Tibial artery (tissue), 4 donors: ENCODE data around the gene KDM1B.

ENCODE experiments used
- DNase-seq, 2 donors: peaks; one replicate each; pipeline ENCODE4 v3.0.0-alpha.2; 2019
- H3K27ac ChIP-seq, 2 donors: fragments of 200-600 bp; sonication (generic) in 1 of 2; 1 replicate in 1 of 2; 2 replicates in 1 of 2; pipeline ENCODE4 v1.5.1; 2018 to 2019; ENCODE audit warnings: mild to moderate bottlenecking in 1 of 2
- H3K27me3 ChIP-seq, 2 donors: fragments of 200-600 bp; sonication (generic) in 1 of 2; one replicate each; pipeline versions ENCODE4 v1.5.1 to v1.6.0; 2016 to 2019
- H3K36me3 ChIP-seq, 3 donors: fragments of 200-600 bp; sonication (generic) in 2 of 3; one replicate each; pipeline ENCODE4 v1.5.1; 2016 to 2019; ENCODE audit warnings: mild to moderate bottlenecking in 2 of 3
- H3K4me1 ChIP-seq, 4 donors: fragments of 200-600 bp; sonication (generic) in 2 of 4; 1 replicate in 3 of 4; 2 replicates in 1 of 4; pipeline ENCODE4 v1.5.1; 2016 to 2019
- H3K4me3 ChIP-seq, 2 donors: fragments of 200-600 bp; sonication (generic) in 1 of 2; 1 replicate in 1 of 2; 2 replicates in 1 of 2; pipeline ENCODE4 v1.5.1; 2018 to 2019; ENCODE audit warnings: mild to moderate bottlenecking in 2 of 2
- H3K9me3 ChIP-seq, 3 donors: fragments of 200-600 bp; sonication (generic) in 1 of 3; one replicate each; pipeline ENCODE4 v1.5.1; 2016 to 2019
- intact Hi-C: fragments of 100-400 bp; cut with DNase I; formaldehyde crosslinking; loops from one replicate; pipeline ENCODE4 v1.15.0; 2023; ENCODE audit warnings: low total_unique reads
- TF ChIP-seq, protein P1 (sequence below), 2 experiments: fragments of 200-600 bp in 1 of 2; fragments of 450-650 bp in 1 of 2; IDR thresholded peaks; one replicate each; pipeline ENCODE4 v1.5.1; 2017 to 2019; ENCODE audit warnings: antibody characterized with exemption in 2 of 2, mild to moderate bottlenecking in 1 of 2, moderate library complexity in 1 of 2

The KDM1B gene

DNA sequence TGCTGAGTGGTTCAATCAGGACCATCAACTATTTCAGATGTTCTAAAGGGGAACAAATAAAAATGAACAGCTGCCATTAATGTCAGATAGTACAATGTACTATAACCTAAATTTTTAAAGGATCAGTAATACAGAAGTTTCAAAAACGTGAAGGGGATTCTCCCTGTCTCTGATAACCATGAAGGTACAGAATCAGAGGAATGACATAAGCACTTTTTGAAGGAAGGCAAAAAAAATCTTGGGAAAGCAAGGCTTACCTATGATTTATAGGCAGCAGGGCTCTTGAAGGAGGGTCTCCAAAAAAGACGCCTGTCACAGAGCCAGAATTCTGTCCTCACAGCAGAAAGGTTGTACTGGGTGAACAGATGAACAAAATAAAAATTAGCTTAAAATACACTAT lies 89.0 kb downstream of the KDM1B start:
- H3K27me3 ChIP-seq: no peaks in the 10 kb centered on the region
- H3K27ac ChIP-seq: no peak overlapping the region
- H3K4me1 ChIP-seq: no peaks in the 10 kb centered on the region
- TF ChIP-seq, protein P1, sequence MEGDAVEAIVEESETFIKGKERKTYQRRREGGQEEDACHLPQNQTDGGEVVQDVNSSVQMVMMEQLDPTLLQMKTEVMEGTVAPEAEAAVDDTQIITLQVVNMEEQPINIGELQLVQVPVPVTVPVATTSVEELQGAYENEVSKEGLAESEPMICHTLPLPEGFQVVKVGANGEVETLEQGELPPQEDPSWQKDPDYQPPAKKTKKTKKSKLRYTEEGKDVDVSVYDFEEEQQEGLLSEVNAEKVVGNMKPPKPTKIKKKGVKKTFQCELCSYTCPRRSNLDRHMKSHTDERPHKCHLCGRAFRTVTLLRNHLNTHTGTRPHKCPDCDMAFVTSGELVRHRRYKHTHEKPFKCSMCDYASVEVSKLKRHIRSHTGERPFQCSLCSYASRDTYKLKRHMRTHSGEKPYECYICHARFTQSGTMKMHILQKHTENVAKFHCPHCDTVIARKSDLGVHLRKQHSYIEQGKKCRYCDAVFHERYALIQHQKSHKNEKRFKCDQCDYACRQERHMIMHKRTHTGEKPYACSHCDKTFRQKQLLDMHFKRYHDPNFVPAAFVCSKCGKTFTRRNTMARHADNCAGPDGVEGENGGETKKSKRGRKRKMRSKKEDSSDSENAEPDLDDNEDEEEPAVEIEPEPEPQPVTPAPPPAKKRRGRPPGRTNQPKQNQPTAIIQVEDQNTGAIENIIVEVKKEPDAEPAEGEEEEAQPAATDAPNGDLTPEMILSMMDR (IDR thresholded peaks at IDR 0.05): no peak
- no peaks in the 10 kb centered on the region for H3K9me3 ChIP-seq
- no peak for DNase-seq
- no peak overlapping the region for H3K4me3 ChIP-seq
- peaks cover 26 to 53% (median 44%) of the 10 kb centered on the region in 3 donors for H3K36me3 ChIP-seq
- intact Hi-C loops: no loop called here

DNA sequence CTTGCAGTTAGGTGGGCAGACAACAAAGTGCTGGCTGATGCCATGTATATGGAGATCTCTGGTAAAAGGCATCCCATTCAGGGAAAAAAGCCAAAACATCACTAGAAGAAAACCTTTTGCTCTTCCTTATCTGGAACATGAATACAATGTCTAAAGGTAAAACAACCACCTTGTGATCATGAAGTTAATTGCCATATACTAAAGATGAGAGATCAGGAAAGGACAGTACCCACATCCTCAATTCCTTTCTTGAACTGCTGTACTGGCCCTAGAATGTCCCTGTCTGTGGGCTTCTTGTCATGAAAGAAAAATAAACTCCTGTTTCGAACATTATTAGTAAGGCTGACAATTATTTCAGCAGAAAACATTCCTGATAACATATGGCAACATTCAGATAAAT lies 89.9 kb downstream of the KDM1B start:
- Histone ChIP-seq H3K27me3 (no peaks in the 10 kb centered on the region), H3K4me3 (no peak overlapping the region), H3K9me3 (no peaks in the 10 kb centered on the region), H3K4me1 (no peaks in the 10 kb centered on the region), H3K36me3 (peaks cover 26 to 56% (median 50%) of the 10 kb centered on the region in 3 donors), H3K27ac (no peak overlapping the region)
- DNase-seq: no peak
- intact Hi-C loops: no loop called here
- TF ChIP-seq, protein P1 (IDR thresholded peaks at IDR 0.05): no peak

DNA sequence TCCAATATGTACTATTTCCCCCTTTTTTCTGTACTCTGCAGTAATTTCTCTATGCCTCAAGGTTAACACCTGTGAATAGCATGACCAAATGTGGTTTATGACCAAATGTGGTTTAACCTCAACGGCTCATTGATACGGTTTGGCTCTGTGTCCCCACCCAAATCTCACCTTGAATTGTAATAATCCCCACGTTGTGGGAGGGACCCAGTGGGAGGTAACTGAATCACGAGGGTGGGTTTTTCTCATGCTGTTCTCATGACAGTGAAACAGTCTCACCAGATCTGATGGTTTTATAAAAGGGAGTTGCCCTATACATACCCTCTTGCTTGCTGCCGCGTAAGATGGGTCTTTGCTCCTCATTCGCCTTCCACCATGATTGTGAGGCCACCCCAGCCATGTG lies 90.4 kb downstream of the KDM1B start:
- H3K9me3 ChIP-seq: no peaks in the 10 kb centered on the region
- H3K27me3 ChIP-seq: no peaks in the 10 kb centered on the region
- H3K27ac ChIP-seq: no peak overlapping the region
- no peak for DNase-seq
- TF ChIP-seq, protein P1 (IDR thresholded peaks at IDR 0.05): no peak
- no peaks in the 10 kb centered on the region for H3K4me1 ChIP-seq
- no peak overlapping the region for H3K4me3 ChIP-seq
- intact Hi-C loops: no loop called here
- peaks cover 26 to 59% (median 50%) of the 10 kb centered on the region in 3 donors for H3K36me3 ChIP-seq

DNA sequence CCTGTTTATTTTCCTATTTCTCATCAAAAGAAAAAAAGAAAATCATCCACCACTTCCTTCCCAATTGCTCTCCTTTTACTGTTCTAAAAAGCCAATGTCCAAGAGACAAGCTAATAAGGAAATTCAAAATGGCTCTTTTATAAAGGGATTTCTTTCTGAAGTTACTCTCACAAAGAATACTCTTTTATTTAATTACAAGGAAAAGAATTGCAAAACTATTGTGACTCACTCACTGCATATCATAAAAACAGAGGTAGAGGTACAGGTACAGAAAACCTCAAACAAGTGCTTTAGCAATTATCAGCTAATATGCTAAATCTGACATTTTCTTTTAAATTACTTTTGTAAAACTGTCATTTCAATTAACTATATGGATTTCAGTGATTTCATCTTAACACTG lies 91.0 kb downstream of the KDM1B start:
- Histone ChIP-seq H3K4me3 (no peak overlapping the region), H3K4me1 (no peaks in the 10 kb centered on the region), H3K36me3 (peaks cover 30 to 60% (median 50%) of the 10 kb centered on the region in 3 donors), H3K9me3 (no peaks in the 10 kb centered on the region), H3K27me3 (no peaks in the 10 kb centered on the region), H3K27ac (no peak overlapping the region)
- DNase-seq: no peak
- intact Hi-C loops: no loop called here
- TF ChIP-seq, protein P1 (IDR thresholded peaks at IDR 0.05): no peak

DNA sequence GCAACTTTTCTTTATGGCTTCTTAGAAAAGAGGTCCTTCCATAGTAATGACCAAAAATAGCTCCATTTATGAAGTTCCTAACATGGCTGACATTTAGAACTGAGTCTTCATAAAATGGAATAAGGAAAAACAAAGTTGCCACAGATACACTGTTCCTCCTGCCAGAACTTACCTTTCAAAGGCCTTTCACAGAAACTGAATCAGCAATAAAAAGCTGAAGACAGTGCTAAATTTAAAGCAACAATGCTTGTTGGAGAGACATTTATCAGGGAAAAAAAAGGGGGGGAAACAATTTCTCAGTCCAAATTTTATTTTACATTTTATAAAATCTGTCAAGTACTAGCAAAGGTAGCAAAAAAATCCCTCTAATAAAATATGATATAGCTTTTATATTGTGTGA lies 91.8 kb downstream of the KDM1B start:
- TF ChIP-seq, protein P1 (IDR thresholded peaks at IDR 0.05): no peak
- no peak for DNase-seq
- Histone ChIP-seq H3K9me3 (no peaks in the 10 kb centered on the region), H3K4me3 (no peak overlapping the region), H3K27ac (no peak overlapping the region), H3K4me1 (no peaks in the 10 kb centered on the region), H3K27me3 (no peaks in the 10 kb centered on the region), H3K36me3 (peaks cover 30 to 64% (median 48%) of the 10 kb centered on the region in 3 donors)
- intact Hi-C loops: no loop called here

DNA sequence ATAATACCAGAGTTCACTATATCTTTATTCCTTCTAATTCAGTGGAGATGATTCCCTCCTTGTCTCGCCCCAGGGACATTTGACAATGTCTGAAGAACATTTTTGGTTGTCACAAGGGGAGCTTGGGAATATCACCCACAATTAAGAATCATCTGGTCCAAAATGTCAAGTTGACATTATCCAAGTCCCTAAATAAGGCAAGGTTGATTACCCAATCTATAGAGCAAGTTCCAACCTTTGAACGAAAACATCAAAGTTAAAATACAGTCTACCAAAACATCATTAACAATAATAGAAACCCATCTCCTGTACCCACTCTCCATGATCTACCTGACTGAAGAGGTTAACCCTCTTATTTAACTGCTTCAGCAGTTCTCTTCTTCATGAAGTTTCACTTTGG lies 93.5 kb downstream of the KDM1B start:
- Histone ChIP-seq H3K27ac (no peak overlapping the region), H3K36me3 (peaks cover 34 to 56% (median 41%) of the 10 kb centered on the region in 3 donors), H3K4me1 (no peaks in the 10 kb centered on the region), H3K4me3 (no peak overlapping the region), H3K27me3 (no peaks in the 10 kb centered on the region), H3K9me3 (no peaks in the 10 kb centered on the region)
- TF ChIP-seq, protein P1 (IDR thresholded peaks at IDR 0.05): no peak
- DNase-seq: no peak
- intact Hi-C loops: no loop called here
